Endothelial cell of umbilical vein (primary cell): ENCODE measurements around the gene CAPN2.
"Not testable (repeated sequence)": the region's sequence is repeated elsewhere in the genome, so short reads cannot be mapped to it uniquely, and the experiment has no call there.

ENCODE experiments used
- EZH2 ChIP-seq: IDR thresholded peaks from 2 replicates; pipeline ENCODE4 v1.6.1; 2012; ENCODE audit warnings: borderline replicate concordance, low read depth, mild to moderate bottlenecking, moderate library complexity, low read length, inconsistent platforms; ENCODE audit not compliant: severe bottlenecking
- MYC ChIP-seq: IDR thresholded peaks from one replicate; pipeline ENCODE4 v1.6.1; 2011; ENCODE audit warnings: mild to moderate bottlenecking, low read depth, low read length
- POLR2A ChIP-seq: IDR thresholded peaks from 2 replicates; pipeline ENCODE4 v1.6.1; 2012; ENCODE audit warnings: low read depth, mild to moderate bottlenecking, control low read depth, low read length
- POLR2AphosphoS5 ChIP-seq: IDR thresholded peaks from 2 replicates; pipeline ENCODE4 v1.6.1; 2012; ENCODE audit warnings: low read depth, mild to moderate bottlenecking, control low read depth, low read length, moderate library complexity; ENCODE audit not compliant: insufficient read depth
- TF ChIP-seq, protein P1 (sequence below), 2 donors: IDR thresholded peaks; 1 replicate in 1 of 2; 2 replicates in 1 of 2; pipeline ENCODE4 v1.5.1; 2011; ENCODE audit warnings: low read length in 2 of 2, mild to moderate bottlenecking in 2 of 2, moderate library complexity in 2 of 2, control low read depth in 1 of 2, inconsistent platforms in 1 of 2, low read depth in 1 of 2; ENCODE audit not compliant: insufficient read depth in 1 of 2; ENCODE audit errors: extremely low read depth in 1 of 2
- TF ChIP-seq, protein P2 (sequence below): IDR thresholded peaks from 2 replicates; pipeline ENCODE4 v1.6.1; 2011; ENCODE audit not compliant: insufficient read depth, insufficient read length

DNA sequence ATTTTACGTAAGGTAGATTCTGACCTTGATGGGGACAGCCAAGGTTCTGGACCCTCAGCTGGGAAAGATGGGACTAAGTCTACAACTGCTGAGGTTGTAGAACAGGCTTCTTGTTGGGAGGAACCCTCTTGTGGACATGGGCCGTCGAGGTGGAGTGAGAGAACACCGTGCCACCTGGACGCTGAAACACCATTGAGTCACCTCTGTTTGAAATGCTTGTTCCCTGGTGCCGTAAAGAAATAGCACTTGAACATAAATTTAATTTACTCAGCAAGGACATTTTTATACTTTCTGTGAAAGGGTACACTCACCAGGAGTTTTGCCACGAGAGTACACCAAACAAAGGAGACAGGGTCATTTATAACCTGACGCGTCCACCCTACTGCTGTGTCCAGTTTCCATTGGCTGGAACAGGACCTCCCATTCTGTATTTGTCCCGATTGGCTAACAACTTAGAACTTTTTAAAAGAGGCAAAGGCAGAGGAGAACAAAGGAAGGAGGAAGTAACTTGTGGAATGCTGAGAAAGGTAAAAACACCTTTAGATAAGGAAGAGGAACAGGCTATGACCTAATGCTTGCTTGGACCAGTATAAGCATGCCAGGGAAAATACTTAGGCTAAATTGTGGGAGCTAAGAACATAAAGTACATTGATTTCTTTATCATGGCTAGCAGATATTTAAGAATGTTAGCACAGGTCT lies 27.8 kb downstream of the CAPN2 start:
- TF ChIP-seq, protein P1, sequence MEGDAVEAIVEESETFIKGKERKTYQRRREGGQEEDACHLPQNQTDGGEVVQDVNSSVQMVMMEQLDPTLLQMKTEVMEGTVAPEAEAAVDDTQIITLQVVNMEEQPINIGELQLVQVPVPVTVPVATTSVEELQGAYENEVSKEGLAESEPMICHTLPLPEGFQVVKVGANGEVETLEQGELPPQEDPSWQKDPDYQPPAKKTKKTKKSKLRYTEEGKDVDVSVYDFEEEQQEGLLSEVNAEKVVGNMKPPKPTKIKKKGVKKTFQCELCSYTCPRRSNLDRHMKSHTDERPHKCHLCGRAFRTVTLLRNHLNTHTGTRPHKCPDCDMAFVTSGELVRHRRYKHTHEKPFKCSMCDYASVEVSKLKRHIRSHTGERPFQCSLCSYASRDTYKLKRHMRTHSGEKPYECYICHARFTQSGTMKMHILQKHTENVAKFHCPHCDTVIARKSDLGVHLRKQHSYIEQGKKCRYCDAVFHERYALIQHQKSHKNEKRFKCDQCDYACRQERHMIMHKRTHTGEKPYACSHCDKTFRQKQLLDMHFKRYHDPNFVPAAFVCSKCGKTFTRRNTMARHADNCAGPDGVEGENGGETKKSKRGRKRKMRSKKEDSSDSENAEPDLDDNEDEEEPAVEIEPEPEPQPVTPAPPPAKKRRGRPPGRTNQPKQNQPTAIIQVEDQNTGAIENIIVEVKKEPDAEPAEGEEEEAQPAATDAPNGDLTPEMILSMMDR (IDR thresholded peaks at IDR 0.05; ENCODE audit: extremely low read depth in 1 of 2, insufficient read depth in 1 of 2, low read depth in 1 of 2, low read length in 2 of 2), result not testable (repeated sequence)
- TF ChIP-seq POLR2AphosphoS5, EZH2, MYC, POLR2A: not testable (repeated sequence)
- TF ChIP-seq, protein P2, sequence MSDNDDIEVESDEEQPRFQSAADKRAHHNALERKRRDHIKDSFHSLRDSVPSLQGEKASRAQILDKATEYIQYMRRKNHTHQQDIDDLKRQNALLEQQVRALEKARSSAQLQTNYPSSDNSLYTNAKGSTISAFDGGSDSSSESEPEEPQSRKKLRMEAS, result not testable (repeated sequence)
